ENCODE measurements around the gene LETM1.

Gene LETM1

GRCh38 chr4:1856071-1856942, at the start of gene LETM1:
LETM1 (minus strand) TSS chr4:1856156; CDS start chr4:1855950, 206 bp downstream.
- peak; percentile 79 to 86 (median 85) for DNase-seq

GRCh38 chr4:1904042-1904441, 48.1 kb upstream of the LETM1 start:
- DNase-seq = no peak

- no peak for DNase-seq
These were observed 47.1 kb upstream of the LETM1 start for GRCh38 chr4:1903035-1903434.

DNA sequence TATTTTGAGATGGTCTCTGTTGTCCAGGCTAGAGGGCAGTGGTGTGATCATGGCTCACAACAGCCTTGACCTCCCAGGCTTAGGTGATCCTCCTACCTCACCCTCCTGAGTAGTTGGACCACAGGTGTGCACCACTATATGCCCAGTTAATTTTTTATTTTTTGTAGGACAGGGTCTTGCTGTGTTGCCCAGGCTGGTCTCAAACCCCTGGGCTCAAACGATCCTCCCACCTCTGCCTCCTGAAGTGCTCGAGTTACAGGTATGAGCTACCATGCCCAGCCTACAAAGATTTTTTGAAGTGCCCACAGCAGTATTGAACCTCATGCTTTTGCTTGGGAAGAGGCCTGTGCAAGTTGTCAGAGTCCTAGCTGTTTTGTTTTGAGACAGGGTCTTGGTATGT, 46.3 kb upstream of the LETM1 start:
- DNase-seq = no peak

- DNase-seq = no peak
These were observed 45.2 kb upstream of the LETM1 start for GRCh38 chr4:1901127-1901526.

- no peak for DNase-seq
These were observed 44.7 kb upstream of the LETM1 start for GRCh38 chr4:1900624-1901023.

GRCh38 chr4:1900087-1900433, 44.1 kb upstream of the LETM1 start:
- no peak for DNase-seq

- peak; percentile 43 to 81 (median 59) for DNase-seq
These were observed 43.5 kb upstream of the LETM1 start for GRCh38 chr4:1899149-1900086.

- no peak for DNase-seq
These were observed 42.7 kb upstream of the LETM1 start for GRCh38 chr4:1898681-1899080.

DNA sequence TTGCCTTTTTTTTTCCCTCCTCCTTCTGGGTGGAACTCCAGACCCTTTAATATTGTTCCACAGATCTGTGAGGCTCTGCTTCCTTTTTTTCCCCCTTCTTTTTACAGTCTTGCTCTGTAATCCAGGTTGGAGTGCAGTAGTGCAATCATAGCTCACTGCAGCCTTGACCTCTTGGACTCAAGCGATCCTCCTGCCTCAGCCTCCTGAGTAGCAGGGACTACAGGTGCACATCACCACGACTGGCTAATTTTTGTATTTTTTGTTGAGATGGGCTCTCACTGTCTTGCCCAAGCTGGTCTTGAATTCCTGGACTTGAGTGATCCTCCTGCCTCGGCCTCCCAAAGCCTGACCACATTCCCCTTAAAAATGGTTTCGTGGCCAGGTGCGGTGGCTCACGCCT, 42.1 kb upstream of the LETM1 start:
- DNase-seq = no peak

GRCh38 chr4:1896658-1896991, 40.7 kb upstream of the LETM1 start:
- no peak for DNase-seq

GRCh38 chr4:1895971-1896657, 40.2 kb upstream of the LETM1 start:
- DNase-seq = no peak

DNA sequence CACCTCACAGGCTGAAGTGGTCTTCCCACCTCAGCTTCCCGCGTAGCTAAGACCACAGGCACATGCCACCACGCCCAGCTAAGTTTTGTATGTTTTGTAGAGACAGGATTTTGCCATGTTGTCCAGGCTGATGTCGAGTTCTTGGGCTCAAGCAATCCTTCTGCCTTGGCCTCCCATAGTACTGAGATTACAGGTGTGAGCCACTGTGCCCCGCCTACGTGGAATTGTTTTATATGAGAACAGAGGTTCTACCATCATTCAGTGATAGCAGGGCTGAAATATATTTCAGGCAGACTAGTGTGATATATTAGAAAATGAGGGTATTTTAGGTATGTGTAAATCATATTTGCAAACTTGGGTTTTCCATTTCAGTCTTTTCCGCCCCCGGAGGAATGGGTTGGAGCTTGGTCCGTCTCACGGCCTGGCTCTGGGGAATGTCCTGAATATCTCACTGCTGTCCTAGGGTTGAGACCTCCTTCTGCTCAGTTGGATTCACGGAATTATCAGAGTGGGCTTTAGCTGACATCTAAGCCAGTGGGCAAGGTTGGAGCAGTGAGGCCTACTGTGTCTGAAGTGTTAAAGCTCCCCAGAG, 35.1 kb upstream of the LETM1 start:
- no peak for DNase-seq

DNA sequence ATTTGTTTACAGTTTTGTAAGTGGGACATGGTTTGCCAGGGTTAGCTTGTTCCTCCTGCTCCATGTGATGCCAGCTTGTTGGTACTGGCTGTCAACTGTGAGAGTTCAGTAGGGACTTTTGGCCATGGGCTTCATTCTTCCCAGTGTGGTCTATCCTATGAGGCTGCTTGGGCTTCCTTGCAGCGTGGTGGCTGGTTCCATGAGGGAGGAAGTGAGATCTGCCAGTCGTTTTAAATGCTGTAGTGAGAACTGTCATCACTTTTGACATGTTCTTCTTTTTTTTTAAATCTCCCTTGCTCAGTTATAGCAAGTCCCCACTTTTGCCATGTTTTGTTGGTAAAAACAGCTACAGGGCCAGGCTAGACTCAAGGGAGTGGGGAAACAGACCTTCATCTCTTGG, 31.1 kb upstream of the LETM1 start:
- no peak for DNase-seq

DNA sequence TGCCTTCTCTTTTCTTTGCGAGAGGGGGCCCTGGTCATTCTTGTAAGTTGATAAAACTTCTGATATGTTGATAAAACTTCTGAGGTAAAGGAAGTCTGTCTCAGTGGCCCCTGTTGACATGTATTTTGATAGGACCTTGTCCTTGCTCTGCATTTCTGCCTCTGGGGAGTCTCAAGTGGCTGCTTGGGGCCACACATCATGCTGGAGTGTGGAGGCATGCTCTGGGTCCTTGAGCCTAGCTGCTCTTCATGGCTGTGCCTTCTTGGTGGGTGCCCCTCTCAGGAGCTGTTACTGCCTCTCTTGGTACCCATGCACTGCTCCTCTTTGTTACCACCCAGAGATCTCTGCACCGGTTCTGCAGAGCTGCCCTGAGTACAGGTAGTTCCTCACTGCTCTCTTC, 29.5 kb upstream of the LETM1 start:
- no peak for DNase-seq

- no peak for DNase-seq
These were observed 27.6 kb upstream of the LETM1 start for GRCh38 chr4:1883583-1883982.

DNA sequence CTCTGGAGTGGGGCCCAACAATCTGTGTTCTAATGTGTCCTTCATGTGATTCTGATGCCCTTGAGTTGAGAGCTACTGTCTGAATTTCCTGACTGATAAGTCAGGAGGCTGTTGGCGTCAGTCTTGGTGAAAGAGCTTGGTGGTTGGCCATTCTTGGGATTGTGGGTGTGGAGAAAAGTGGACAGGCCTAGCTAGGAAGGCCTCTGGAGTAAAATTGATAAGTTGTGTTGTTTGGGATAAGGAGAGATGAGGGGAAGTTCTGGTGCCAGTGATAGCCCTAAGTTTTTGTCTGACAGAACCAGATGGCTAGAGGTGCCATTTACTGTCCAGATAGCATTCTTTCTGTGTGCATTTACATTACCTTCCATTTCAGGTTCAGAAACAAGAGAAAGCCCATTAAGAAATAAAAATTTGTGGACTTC, 26.9 kb upstream of the LETM1 start:
- DNase-seq = no peak

DNA sequence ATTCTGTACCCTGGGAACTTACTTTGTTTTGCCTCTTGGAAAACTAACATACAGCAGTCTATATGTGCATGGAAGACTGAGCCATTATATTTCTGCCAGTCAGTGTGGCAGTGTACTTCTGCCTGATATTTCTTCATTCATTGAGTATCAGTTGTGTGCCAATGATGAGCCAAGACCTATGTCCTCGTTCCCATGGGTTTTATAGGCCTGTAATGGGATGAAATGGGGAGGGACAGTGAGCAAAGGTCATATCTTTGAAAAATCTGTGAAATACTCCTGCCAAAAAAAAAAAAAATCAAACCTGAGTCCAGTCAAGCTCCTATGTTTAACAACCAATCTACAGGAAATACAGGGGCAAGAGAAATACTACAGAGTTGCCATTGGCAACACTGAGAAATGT, 24.4 kb upstream of the LETM1 start:
- no peak for DNase-seq

- no peak for DNase-seq
These were observed 23.5 kb upstream of the LETM1 start for GRCh38 chr4:1879485-1879884.

GRCh38 chr4:1874201-1874600, 18.2 kb upstream of the LETM1 start:
- no peak for DNase-seq

GRCh38 chr4:1873776-1874175, 17.8 kb upstream of the LETM1 start:
- DNase-seq = no peak

- DNase-seq = no peak
These were observed 17.3 kb upstream of the LETM1 start for GRCh38 chr4:1873291-1873690.

GRCh38 chr4:1872870-1873269, 16.9 kb upstream of the LETM1 start:
- peak in 1 of 6 experiments; percentile 35 for DNase-seq

Measured in stimulated activated naive CD4-positive, alpha-beta T cell (primary cell).